HG03196 (cell line): ENCODE data around the gene FAM114A1.

Experiments used
- ATAC-seq: cut with Tn5 transposase; IDR thresholded peaks from one replicate; pipeline ENCODE4 v1.9.1; 2021; ENCODE audit not compliant: unreplicated experiment

Gene FAM114A1

DNA sequence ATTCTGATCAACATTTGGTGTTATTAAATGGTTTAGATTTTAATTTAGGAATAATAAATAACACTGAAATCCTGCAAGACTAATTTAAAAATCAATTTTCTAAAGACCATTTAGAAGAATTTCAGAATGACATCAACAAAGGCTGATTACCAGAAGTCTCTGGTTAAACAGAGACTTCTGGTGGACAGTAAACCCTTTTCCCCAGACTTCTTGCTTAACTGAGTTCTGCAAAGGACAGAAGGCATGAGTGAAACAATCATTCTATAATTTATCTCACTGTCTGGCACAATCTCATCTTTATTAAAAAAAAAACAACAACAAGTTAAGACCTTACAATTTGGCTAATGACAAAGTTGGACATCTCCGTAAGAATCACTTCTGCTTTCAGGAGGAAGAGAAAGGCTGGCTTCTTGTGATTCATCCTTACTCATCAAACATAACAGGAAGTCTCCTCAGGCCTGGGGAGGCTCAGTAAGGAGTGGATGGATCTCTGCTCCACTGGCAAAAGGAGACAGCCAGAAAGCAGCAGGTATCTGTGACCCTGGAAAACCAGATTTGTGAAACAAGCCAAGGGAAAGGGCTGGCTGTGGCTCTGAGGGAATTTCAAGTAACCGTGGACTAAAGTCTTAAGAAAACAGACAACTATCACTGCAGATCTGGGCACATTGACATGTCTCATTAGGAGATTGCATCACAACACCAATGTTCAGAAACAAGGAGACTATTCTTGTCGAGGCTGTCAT is 10.1 kb upstream of the FAM114A1 start:
- peak; percentile 59 for ATAC-seq

DNA sequence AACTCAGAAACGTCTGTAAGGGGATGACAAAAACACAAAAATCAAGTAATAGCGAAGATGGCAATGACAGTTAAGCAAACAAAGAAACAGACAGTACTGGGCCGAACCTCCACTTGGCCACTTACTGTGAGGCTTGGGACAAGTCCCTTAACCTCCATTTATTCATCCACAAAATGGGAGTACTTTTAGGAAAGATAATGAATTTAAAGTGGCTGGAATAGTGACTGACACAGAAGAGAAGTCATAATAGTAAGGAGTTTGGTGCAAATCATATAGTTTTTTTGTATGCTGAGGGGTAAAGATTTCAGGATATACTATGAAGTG is 9.5 kb upstream of the FAM114A1 start:
- ATAC-seq = no peak

DNA sequence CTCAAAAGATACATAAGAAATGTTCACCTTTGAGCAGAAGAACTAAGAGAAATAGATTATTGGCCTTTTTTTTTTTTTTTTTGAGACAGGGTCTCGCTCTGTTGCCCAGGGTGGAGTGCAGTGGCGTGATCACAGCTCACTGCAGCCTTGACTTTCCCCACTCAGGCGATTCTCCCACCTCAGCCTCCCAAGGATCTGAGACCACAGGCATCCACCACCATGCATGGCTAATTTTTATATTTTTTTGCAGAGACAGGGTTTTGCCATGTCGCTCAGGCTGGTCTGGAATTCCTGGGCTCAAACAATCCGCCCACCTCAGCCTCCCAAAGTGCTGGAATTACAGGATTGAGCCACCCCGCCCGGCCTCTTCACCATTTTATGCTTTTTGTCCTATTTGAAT is 8.1 kb upstream of the FAM114A1 start:
- ATAC-seq = no peak

DNA sequence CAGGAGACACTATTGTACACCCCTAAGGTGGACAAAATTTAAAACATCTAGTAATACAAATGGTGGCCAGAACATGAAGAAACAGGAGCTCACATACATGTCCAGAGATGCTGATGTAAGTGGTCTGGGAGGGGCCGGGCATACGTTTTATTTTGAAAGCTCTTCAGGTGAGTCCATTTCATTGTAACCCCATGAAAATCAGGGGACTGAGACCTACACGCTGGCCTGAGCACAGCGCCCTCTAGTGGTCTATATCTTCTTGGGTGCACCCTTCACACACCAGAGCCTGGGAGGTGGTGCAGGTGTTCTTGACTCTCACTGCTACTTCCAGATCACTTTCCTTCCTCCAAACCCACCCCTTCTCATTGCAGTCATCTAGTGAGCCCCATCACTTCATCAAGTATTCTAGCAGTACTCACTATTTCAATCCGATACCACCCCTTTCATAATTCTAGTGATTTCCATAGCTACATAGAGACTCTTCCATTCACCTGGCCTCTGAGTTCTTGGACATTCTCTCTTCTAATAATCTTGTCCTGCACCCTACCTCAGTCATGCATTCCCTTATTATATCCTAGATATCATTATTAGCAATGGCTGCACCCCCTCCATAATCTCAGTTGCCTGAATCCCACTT is 6.7 kb upstream of the FAM114A1 start:
- peak; percentile 49 for ATAC-seq

DNA sequence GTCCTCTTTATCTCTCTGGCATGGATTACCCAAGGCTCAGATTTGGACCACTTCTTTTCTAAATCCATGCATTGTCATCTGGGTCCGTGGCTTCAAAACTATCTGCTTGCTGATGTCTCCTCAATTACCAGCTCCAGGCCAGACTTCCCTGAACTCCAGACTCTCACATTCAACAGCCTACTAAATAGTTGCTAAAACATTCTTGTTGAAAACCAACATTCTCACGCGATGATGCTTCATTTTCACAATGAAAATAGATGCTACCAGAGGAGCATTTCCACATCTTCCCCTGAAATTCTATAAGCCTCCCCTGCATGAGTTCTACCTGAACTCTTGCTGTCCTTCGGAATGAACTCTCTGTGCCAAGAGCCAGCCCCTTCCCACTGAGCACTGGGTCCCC is 5.8 kb upstream of the FAM114A1 start:
- no peak for ATAC-seq

DNA sequence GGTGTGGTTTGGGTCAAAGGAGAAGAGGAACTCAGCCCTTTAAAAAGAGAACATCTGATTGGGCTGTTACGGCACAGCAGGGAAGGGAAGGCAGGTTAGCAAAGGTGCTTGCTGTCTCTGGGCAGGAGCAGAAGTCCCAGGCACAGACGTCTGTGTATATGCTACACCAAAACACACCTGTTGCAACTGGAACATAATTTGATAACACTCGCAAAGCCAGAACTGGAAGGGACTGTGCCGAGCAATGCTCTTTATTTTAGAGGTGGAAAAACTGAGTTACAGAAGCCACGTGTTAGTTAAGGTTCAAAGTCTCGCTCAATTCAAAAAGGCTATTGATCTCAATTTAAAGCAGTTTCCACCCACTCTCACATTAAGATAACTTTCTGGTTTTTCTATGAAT is 2.2 kb upstream of the FAM114A1 start:
- ATAC-seq = no peak

DNA sequence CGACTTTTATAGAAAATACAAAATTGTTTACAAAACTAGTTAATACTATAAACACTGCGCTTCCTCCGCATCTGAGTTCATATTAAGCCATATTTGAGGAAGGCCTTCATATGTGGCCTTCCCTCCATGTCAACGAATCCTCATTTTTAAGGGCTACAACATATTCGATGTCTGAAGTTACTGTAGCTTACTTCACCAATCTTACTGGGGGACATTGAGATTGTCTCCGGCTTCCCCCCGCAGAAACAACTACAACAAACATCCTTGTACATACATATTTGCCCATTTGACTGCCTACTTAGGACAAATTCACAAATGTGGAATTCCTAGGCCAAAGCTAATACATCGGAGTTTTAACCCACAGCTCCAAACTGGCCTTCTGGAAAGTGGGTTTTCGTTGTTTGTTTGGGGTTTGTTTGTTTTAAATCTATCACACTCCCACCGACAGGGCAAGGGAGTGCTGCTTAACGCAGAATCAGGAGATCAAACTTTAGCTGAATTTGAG is 581 bp upstream of the FAM114A1 start:
- ATAC-seq = peak; percentile 21

DNA sequence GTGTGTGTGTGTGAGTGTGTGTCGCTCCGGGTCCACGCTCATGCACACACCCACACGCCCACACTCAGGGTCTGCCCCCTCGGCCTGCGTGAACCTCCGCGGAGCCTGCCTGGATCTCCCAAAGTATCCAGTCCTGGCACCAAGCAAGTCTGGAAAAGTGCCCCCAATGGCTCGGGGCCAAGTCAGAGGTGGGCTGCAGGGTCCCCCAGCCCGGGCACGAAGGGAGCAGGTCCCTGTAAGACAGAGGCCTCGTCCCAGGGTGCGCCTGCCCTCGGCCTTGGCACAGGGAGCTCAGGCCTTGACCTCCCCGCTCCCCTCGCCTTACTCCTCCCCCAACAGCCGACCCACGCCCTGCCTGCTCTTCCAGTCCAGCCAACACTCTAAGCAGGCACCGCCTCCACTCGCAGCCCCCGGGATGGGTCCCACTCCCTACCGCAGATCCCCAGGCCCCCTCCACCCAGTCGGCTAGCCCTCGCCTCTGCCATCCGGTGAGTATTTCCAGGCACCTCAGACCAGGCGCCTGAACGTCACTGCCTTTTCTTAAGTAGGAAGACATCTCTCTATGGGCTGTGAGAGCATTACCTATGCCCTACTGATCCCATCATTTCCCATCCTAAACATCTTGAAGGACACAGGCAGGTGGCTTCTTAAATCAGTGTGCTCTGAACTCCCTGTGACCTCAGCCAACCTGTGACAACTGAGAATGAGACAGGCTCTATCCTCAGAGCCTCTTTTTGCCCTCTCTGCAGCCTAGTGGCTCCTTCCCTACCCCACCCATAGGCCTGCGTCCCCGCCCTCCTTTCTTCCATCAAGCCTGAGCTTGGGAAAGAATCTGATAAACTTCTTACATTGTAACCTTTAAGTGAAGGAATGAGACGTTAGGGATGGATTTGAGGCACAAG is 704 bp downstream of the FAM114A1 start:
- no peak for ATAC-seq

DNA sequence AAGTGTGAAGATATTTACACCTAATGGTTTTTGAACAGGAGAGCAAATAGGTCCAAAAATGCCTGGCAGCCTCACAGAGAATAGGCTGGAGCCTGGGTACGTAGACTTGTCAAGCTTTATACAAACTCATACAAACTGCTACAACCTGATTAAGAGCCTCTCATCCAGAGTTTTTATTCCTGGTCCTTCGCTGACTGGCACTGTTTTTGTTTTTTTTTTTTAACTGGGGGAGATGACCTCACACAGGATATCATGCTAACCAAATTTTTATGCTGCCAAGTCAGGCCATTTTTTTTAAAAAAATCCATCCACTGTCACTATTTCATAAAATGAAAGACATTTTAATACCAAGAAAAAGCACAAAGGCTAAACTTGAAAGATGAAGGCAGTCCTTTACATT is 1.9 kb downstream of the FAM114A1 start:
- no peak for ATAC-seq

DNA sequence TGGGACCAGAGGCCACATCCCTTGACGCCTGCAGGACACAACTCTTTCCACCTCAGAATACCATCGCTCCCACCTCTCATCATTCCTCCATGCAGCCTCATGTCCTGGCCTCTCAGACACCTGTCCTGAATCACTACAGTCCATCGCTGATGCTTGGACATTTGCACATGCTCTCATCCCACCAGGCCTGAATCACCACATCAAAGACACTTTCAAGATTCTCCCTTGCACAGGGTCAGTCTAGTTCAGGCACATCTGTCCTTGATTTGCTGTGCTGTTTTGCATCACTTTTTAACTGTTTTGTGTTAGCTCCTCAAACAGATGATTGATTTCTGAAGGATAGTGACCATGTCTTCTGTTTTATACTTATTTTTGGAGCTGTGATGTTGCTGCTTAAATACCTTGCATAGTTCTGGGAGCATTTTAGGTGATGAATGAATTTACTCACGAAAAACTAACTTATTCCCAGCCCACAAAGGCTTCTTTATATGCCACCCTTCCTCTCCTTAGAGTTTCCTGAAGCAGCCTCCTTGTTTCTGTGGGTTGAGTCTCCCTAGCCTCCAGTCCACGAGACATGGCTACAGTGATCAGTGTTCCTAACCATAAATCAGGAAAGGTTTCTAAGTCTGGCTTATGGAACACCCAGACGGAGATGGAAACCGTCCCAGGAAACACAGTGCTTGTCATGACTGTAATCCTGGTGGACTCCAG is 2.6 kb downstream of the FAM114A1 start:
- no peak for ATAC-seq

DNA sequence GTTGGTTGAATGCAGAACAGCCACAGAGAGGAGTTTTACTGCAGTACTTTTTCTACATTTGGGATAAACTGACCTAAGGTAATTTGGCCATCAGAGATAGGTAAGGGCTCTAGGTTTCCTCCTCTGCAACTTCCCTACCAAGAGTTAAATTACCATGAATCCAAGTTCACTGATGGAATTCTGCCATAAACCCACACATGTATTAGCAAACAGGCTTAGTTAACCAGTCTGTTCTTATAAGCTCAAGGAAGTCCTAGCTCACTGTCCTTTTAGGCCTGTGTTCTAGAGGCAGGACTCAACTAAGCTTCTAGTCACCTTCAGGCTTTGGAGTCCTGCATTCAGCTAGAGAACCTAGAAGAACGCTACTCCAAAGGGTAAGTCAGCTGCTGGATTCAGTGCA is 4.0 kb downstream of the FAM114A1 start:
- no peak for ATAC-seq

DNA sequence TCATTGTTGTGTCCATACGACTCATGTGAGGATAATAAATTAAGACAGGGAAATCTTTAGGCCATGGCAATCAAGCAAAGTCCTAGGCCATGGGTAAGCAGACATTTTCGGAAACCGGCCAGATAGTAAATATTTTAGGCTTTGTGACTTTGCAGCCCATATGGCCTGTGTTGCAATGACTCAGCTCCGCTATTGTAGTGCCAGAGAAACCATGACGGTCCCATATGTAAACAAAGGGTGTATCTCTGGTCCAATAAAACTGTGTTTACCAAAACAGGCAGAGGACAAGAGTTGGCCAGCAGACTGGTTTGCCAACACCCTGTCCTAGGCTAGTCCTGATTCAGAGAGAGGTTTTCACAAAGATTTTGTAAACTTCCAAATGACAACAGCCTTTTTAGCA is 5.0 kb downstream of the FAM114A1 start:
- no peak for ATAC-seq

DNA sequence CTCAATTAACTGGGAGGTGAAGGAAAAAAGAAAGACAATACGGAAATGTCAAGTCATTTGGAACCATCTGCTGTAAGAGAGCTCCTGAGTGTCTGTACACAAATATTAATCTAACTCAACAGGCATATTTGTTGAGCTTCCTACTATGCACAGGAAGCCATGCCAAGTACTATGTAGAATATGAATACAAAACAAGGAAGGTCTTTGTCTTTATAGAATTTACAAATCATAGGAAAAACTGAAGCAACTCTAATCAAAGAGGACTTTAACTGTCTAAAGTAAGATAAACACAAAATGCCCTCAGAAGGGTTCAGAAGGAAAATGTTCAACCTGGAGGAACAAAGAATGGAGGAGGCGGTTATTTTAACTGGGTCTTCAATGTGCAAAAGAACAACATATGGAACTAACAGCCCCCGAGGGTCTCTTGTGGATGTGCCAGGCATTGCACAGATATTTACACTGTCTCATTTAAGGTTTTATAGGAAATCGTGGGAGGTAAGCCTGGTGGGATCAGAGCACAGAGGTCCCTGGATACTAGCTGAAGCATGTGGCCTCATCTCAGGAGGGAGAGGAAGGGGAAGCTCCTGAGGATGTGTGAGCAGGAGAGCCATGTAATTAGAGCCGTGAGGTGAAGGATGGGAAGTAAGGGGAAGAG is 5.8 kb downstream of the FAM114A1 start:
- no peak for ATAC-seq

DNA sequence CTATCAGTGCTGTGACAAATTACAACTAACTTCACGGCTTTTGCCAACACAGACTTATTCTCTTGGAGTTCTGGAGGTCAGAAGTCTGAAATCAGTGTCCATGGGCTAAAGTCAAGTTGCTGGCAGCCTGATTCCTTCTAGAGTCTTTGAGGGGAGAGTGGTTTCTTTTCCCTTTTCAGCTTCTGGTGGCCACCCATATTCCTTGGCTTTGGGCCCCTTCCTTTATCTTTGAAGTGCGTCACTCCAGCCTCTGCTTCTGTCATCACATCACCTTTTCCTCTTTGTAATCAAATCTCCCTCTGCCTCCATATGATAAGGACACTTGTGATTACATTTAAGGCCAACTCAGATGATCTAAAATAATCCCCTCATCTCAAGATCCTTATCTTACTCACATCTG is 9.0 kb downstream of the FAM114A1 start:
- no peak for ATAC-seq

DNA sequence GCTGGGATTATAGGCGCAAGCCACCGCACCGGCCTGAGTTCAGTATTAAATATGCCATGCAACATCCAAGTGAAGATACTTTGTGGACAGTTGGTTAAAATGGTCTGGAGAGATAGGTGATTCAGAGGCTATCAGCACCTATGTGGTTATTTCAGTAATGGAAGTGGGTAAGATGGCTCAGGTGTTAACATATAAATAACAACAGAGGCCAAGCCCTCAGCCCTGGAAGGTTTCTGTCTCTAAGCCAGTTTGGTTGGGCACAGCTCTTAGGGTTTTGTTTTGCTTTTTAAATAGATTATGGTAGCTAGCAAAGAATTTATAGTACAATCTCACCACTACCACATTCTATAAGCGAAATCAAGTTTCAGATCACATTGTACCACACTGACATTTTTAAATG is 16.6 kb downstream of the FAM114A1 start:
- no peak for ATAC-seq

DNA sequence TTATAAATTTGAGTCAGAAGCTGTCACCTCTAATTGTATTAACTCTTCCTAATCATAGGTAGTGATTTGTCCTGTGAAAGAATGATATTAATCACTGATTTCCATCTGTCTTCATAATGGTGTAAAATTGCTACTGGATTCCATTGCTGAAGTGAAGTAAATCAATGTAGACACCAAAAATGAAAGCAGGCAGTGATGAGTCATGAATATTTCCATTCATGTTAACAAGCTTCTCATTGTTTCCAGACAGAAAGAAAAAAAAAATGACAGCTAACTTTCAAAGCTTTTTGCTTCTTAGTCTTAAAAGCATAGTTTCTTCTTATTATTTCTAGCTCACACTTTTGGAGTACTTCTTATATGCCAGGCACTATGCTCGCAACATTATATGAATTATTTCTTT is 21.5 kb downstream of the FAM114A1 start:
- peak; percentile 62 for ATAC-seq

DNA sequence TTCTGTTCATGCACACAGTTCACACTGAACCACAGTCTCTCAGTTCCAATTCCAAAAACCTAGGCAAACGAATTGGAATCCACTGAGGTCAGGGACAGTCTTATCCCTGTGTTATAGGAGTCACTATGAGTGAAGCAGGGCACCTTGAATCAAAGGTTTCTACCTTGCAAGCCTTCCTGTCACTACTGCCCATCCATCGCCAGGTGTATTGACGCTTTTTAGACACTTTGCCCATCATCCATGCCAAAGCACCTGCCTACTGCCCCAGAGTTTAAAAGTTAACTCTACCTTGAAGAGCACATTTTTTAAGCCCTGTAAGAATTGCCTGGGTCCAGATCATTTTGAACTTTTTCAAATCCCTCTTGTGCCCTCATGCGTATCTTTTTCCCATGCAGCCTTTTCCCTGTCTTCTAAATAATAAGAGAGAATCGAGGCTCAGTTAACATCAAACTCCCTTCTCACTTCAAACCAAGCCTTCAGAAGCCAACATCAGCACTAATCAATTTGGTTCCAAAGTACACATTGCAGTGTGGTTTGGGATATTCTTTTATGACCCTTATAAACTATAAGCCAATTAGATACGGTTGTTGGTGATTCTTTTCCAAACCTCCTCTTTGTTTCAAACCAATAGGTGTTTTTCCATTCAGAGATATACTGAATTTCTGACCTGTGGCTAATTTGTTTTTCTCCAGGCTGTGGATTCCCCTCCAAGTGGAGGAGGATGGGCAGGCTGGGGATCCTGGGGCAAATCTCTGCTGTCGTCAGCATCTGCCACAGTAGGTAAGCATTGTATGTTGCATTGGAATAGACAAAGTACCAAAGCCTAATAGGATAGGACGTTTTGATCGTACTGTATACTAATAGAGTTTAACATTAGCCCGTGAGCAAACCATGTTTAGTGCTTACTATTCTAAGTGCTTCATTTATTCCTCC is 23.7 kb downstream of the FAM114A1 start:
- no peak for ATAC-seq

DNA sequence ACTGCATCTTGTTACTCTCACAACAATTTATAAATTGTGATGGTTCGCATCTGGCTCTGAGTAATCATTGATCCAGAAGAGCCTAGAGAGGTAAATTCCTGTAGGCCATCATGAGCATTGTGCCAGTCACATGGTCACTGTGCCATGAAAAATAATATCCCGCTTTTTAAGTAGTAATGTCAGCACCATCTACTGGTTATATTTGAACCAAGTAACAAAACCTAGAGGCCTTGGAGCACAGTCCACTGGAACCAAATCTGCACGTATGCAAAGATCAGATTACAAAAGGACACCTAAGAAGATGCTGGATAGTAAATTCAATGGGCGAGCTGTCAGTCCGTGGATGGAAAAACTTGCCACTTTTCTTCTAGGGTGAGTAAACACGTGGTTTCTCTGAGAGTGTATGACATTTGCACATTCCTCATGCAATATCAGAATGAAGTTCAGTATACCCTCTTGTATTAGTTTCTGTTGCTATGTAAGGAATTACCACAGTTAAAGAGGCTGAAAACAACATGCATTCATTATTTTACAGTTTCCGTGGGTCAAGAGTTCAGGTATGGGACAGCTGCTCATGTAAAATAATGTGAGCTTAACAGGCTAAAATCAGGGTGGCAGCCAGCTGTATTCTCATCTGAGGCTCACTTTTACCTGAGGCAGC is 26.8 kb downstream of the FAM114A1 start:
- no peak for ATAC-seq

DNA sequence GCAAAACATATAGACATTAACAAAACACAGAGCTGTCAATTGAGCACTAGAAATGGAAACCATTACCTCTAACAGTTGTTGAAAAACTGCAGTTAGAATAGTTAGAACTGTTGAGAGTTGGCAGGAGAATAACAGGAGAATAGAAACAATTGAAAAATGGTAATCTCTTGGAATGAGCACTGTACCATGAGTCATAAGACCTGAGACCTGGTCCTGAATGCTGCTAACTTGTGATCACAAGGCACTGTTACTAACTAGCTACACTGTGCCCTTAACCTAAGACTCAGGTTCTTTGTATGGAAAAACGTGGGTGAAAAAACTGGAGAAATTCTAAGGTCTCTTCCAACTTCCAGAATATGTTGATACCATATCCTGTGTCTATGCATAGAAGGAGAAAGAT is 29.3 kb downstream of the FAM114A1 start:
- ATAC-seq = no peak
